ENCODE measurements around the gene TMEM79.
A peak's percentile ranks its signal among the peaks of the same experiment; 100 is the strongest.

Gene TMEM79

GRCh38 chr1:156266051-156266450 is 18.1 kb upstream of the TMEM79 start:
- Histone ChIP-seq H3K4me1 (ENCODE audit: control insufficient read depth, insufficient read depth, low read length) (peaks cover 13% of the 10 kb centered on the region), H3K4me3 (ENCODE audit: low read length) (no peak overlapping the region), H3K9ac (ENCODE audit: low read length) (no peak overlapping the region), H3K36me3 (ENCODE audit: control insufficient read depth, insufficient read depth, low read length, severe bottlenecking) (peaks cover 85% of the 10 kb centered on the region), H3K9me3 (ENCODE audit: control insufficient read depth, low read length) (no peaks in the 10 kb centered on the region), H3K27me3 (replicated peaks; ENCODE audit: control insufficient read depth, insufficient read depth, low read length) (no peaks in the 10 kb centered on the region)
- no peak for DNase-seq (ENCODE audit: low read depth)

GRCh38 chr1:156268336-156268735 is 15.8 kb upstream of the TMEM79 start:
- no peaks in the 10 kb centered on the region for H3K27me3 ChIP-seq (replicated peaks; ENCODE audit: control insufficient read depth, insufficient read depth, low read length)
- no peak for DNase-seq (ENCODE audit: low read depth)
- peaks cover 92% of the 10 kb centered on the region for H3K36me3 ChIP-seq (ENCODE audit: control insufficient read depth, insufficient read depth, low read length, severe bottlenecking)

GRCh38 chr1:156270314-156270713 is 13.8 kb upstream of the TMEM79 start:
- DNase-seq (ENCODE audit: low read depth), result no peak
- no peak overlapping the region for H3K4me3 ChIP-seq (ENCODE audit: low read length)
- H3K9me3 ChIP-seq (ENCODE audit: control insufficient read depth, low read length), result no peaks in the 10 kb centered on the region
- no peak overlapping the region for H3K9ac ChIP-seq (ENCODE audit: low read length)
- H3K27me3 ChIP-seq (replicated peaks; ENCODE audit: control insufficient read depth, insufficient read depth, low read length), result no peaks in the 10 kb centered on the region
- peaks cover 95% of the 10 kb centered on the region for H3K36me3 ChIP-seq (ENCODE audit: control insufficient read depth, insufficient read depth, low read length, severe bottlenecking)
- no peaks in the 10 kb centered on the region for H3K4me1 ChIP-seq (ENCODE audit: control insufficient read depth, insufficient read depth, low read length)

More at GRCh38 chr1:156268336-156268735, 15.8 kb upstream of the TMEM79 start:
- Histone ChIP-seq H3K4me3 (ENCODE audit: low read length) (no peak overlapping the region), H3K4me1 (ENCODE audit: control insufficient read depth, insufficient read depth, low read length) (peaks cover 3% of the 10 kb centered on the region), H3K9ac (ENCODE audit: low read length) (no peak overlapping the region), H3K9me3 (ENCODE audit: control insufficient read depth, low read length) (no peaks in the 10 kb centered on the region)

- Histone ChIP-seq H3K9ac (ENCODE audit: low read length) (peak overlapping the region; percentile 16), H3K9me3 (ENCODE audit: control insufficient read depth, low read length) (no peaks in the 10 kb centered on the region), H3K36me3 (ENCODE audit: control insufficient read depth, insufficient read depth, low read length, severe bottlenecking) (peaks cover 56% of the 10 kb centered on the region), H3K27me3 (replicated peaks; ENCODE audit: control insufficient read depth, insufficient read depth, low read length) (no peaks in the 10 kb centered on the region), H3K4me1 (ENCODE audit: control insufficient read depth, insufficient read depth, low read length) (peaks cover 30% of the 10 kb centered on the region), H3K4me3 (ENCODE audit: low read length) (no peak overlapping the region)
- peak; percentile 51 for DNase-seq (ENCODE audit: low read depth)
These were observed 7.6 kb upstream of the TMEM79 start for GRCh38 chr1:156276532-156276931.

GRCh38 chr1:156276966-156277381 is 7.2 kb upstream of the TMEM79 start:
- H3K36me3 ChIP-seq (ENCODE audit: control insufficient read depth, insufficient read depth, low read length, severe bottlenecking), result peaks cover 52% of the 10 kb centered on the region
- peak; percentile 40 for DNase-seq (ENCODE audit: low read depth)
- peak overlapping the region; percentile 41 for H3K4me3 ChIP-seq (ENCODE audit: low read length)
- no peaks in the 10 kb centered on the region for H3K9me3 ChIP-seq (ENCODE audit: control insufficient read depth, low read length)
- no peaks in the 10 kb centered on the region for H3K27me3 ChIP-seq (replicated peaks; ENCODE audit: control insufficient read depth, insufficient read depth, low read length)
- H3K4me1 ChIP-seq (ENCODE audit: control insufficient read depth, insufficient read depth, low read length), result peaks cover 34% of the 10 kb centered on the region
- peak overlapping the region; percentile 12 for H3K9ac ChIP-seq (ENCODE audit: low read length)

GRCh38 chr1:156279837-156280236 is 4.3 kb upstream of the TMEM79 start:
- no peak for DNase-seq (ENCODE audit: low read depth)
- H3K9ac ChIP-seq (ENCODE audit: low read length), result no peak overlapping the region
- H3K4me1 ChIP-seq (ENCODE audit: control insufficient read depth, insufficient read depth, low read length), result peaks cover 44% of the 10 kb centered on the region
- peaks cover 23% of the 10 kb centered on the region for H3K36me3 ChIP-seq (ENCODE audit: control insufficient read depth, insufficient read depth, low read length, severe bottlenecking)
- H3K27me3 ChIP-seq (replicated peaks; ENCODE audit: control insufficient read depth, insufficient read depth, low read length), result no peaks in the 10 kb centered on the region
- no peak overlapping the region for H3K4me3 ChIP-seq (ENCODE audit: low read length)
- no peaks in the 10 kb centered on the region for H3K9me3 ChIP-seq (ENCODE audit: control insufficient read depth, low read length)

- H3K9me3 ChIP-seq (ENCODE audit: control insufficient read depth, low read length), result no peaks in the 10 kb centered on the region
- H3K4me3 ChIP-seq (ENCODE audit: low read length), result peak overlapping the region; percentile 96
- peaks cover 13% of the 10 kb centered on the region for H3K36me3 ChIP-seq (ENCODE audit: control insufficient read depth, insufficient read depth, low read length, severe bottlenecking)
- DNase-seq (ENCODE audit: low read depth), result peak; percentile 71
- H3K9ac ChIP-seq (ENCODE audit: low read length), result peak overlapping the region; percentile 88
- no peaks in the 10 kb centered on the region for H3K27me3 ChIP-seq (replicated peaks; ENCODE audit: control insufficient read depth, insufficient read depth, low read length)
- peaks cover 44% of the 10 kb centered on the region for H3K4me1 ChIP-seq (ENCODE audit: control insufficient read depth, insufficient read depth, low read length)
These were observed 2.8 kb upstream of the TMEM79 start for GRCh38 chr1:156281281-156281680.

- Histone ChIP-seq H3K36me3 (ENCODE audit: control insufficient read depth, insufficient read depth, low read length, severe bottlenecking) (peaks cover 13% of the 10 kb centered on the region), H3K9ac (ENCODE audit: low read length) (peak overlapping the region; percentile 88), H3K4me1 (ENCODE audit: control insufficient read depth, insufficient read depth, low read length) (peaks cover 39% of the 10 kb centered on the region), H3K4me3 (ENCODE audit: low read length) (peak overlapping the region; percentile 96), H3K9me3 (ENCODE audit: control insufficient read depth, low read length) (no peaks in the 10 kb centered on the region), H3K27me3 (replicated peaks; ENCODE audit: control insufficient read depth, insufficient read depth, low read length) (no peaks in the 10 kb centered on the region)
- peak; percentile 45 for DNase-seq (ENCODE audit: low read depth)
These were observed 2.2 kb upstream of the TMEM79 start for GRCh38 chr1:156281693-156282478.

GRCh38 chr1:156282479-156283222 is 1.5 kb upstream of the TMEM79 start, which contains the start of gene SMG5:
Gene SMG5 (minus strand): TSS chr1:156282825. CDS start chr1:156282680, 145 bp downstream.
- Histone ChIP-seq H3K4me3 (ENCODE audit: low read length) (peak within 1 kb of the TSS; percentile 96), H3K27me3 (replicated peaks; ENCODE audit: control insufficient read depth, insufficient read depth, low read length) (no peaks in the 10 kb centered on the region), H3K4me1 (ENCODE audit: control insufficient read depth, insufficient read depth, low read length) (peaks cover 31% of the 10 kb centered on the region), H3K9me3 (ENCODE audit: control insufficient read depth, low read length) (no peaks in the 10 kb centered on the region), H3K9ac (ENCODE audit: low read length) (peak within 1 kb of the TSS; percentile 88), H3K36me3 (ENCODE audit: control insufficient read depth, insufficient read depth, low read length, severe bottlenecking) (peaks cover 12% of the 10 kb centered on the region)
- DNase-seq (ENCODE audit: low read depth), result peak; percentile 99

- H3K36me3 ChIP-seq (ENCODE audit: control insufficient read depth, insufficient read depth, low read length, severe bottlenecking), result peaks cover 3% of the 10 kb centered on the region
- peaks cover 27% of the 10 kb centered on the region for H3K4me1 ChIP-seq (ENCODE audit: control insufficient read depth, insufficient read depth, low read length)
- H3K9me3 ChIP-seq (ENCODE audit: control insufficient read depth, low read length), result no peaks in the 10 kb centered on the region
- H3K4me3 ChIP-seq (ENCODE audit: low read length), result peak overlapping the region; percentile 96
- no peaks in the 10 kb centered on the region for H3K27me3 ChIP-seq (replicated peaks; ENCODE audit: control insufficient read depth, insufficient read depth, low read length)
- peak overlapping the region; percentile 88 for H3K9ac ChIP-seq (ENCODE audit: low read length)
- no peak for DNase-seq (ENCODE audit: low read depth)
These were observed 604 bp upstream of the TMEM79 start for GRCh38 chr1:156283521-156283920.

- no peak for DNase-seq (ENCODE audit: low read depth)
- H3K4me3 ChIP-seq (ENCODE audit: low read length), result no peak overlapping the region
- peaks cover 27% of the 10 kb centered on the region for H3K4me1 ChIP-seq (ENCODE audit: control insufficient read depth, insufficient read depth, low read length)
- H3K36me3 ChIP-seq (ENCODE audit: control insufficient read depth, insufficient read depth, low read length, severe bottlenecking), result peaks cover 3% of the 10 kb centered on the region
- no peaks in the 10 kb centered on the region for H3K27me3 ChIP-seq (replicated peaks; ENCODE audit: control insufficient read depth, insufficient read depth, low read length)
- no peaks in the 10 kb centered on the region for H3K9me3 ChIP-seq (ENCODE audit: control insufficient read depth, low read length)
- no peak overlapping the region for H3K9ac ChIP-seq (ENCODE audit: low read length)
These were observed 632 bp downstream of the TMEM79 start for GRCh38 chr1:156284757-156285156.
